Upper lobe of left lung (tissue), 4 donors: ENCODE data around the gene PDGFA.

Source experiments
- POLR2A ChIP-seq, 4 donors: fragments of 450-650 bp; IDR thresholded peaks; one replicate each; pipeline ENCODE4 v1.5.1; 2016 to 2017; ENCODE audit warnings: antibody characterized with exemption in 4 of 4, mild to moderate bottlenecking in 2 of 4
- POLR2AphosphoS5 ChIP-seq, 2 donors: sonication (generic); formaldehyde crosslinking; IDR thresholded peaks; one replicate each; pipeline ENCODE4 v1.5.1; 2017; ENCODE audit warnings: antibody characterized with exemption in 2 of 2
- TF ChIP-seq, protein P1 (sequence below), 6 experiments: fragments of 450-650 bp in 4 of 6; fragments of 200-600 bp in 2 of 6; sonication (generic) in 2 of 6; IDR thresholded peaks; one replicate each; pipeline ENCODE4 v1.5.1; 2016 to 2019; ENCODE audit warnings: antibody characterized with exemption in 6 of 6

DNA sequence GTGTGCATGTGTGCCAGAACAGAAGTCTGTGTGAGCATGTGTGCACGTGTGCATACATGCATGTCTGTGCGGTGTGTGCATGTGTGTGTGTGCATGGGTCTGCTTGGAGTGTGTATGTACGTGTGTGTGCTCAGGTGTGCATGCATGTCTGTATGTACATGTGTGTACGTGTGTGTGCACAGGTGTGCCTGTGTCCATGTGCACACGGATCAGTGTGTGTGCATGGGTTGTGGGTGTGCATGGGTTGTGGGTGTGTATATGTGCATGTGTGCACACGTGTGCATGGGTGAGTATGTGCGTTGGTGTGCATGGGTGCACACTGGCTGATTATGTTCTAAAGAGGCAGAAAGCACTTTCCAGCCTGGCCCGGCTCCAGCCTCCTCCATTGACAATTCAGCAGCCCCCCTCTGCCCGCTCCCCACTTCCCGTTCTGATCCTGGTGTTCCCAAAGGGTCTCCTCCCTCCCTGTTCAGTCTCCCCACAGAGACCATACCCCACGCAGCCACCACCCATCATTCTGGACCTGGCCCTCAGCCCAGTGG lies 44.1 kb upstream of the PDGFA start:
- TF ChIP-seq POLR2AphosphoS5 (IDR thresholded peaks at IDR 0.05) = no peak
- TF ChIP-seq, protein P1, sequence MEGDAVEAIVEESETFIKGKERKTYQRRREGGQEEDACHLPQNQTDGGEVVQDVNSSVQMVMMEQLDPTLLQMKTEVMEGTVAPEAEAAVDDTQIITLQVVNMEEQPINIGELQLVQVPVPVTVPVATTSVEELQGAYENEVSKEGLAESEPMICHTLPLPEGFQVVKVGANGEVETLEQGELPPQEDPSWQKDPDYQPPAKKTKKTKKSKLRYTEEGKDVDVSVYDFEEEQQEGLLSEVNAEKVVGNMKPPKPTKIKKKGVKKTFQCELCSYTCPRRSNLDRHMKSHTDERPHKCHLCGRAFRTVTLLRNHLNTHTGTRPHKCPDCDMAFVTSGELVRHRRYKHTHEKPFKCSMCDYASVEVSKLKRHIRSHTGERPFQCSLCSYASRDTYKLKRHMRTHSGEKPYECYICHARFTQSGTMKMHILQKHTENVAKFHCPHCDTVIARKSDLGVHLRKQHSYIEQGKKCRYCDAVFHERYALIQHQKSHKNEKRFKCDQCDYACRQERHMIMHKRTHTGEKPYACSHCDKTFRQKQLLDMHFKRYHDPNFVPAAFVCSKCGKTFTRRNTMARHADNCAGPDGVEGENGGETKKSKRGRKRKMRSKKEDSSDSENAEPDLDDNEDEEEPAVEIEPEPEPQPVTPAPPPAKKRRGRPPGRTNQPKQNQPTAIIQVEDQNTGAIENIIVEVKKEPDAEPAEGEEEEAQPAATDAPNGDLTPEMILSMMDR (IDR thresholded peaks at IDR 0.05) = no peak
- TF ChIP-seq POLR2A (IDR thresholded peaks at IDR 0.05) = no peak
